ES-I3 (cell line): ENCODE measurements around the gene ZSCAN10.
"Not testable (repeated sequence)": the region's sequence is repeated elsewhere in the genome, so short reads cannot be mapped to it uniquely, and the experiment has no call there.

Source experiments
- H3K36me3 ChIP-seq: 2 replicates; pipeline ENCODE4 v1.6.1; 2013; ENCODE audit warnings: mild to moderate bottlenecking, low read length, control low read depth, moderate library complexity; ENCODE audit not compliant: insufficient read depth
- H3K4me1 ChIP-seq: 2 replicates; pipeline ENCODE4 v1.6.1; 2013; ENCODE audit warnings: mild to moderate bottlenecking, control low read depth, low read length; ENCODE audit not compliant: insufficient read depth
- H3K9ac ChIP-seq: 2 replicates; pipeline ENCODE4 v1.6.1; 2013; ENCODE audit warnings: low read depth, mild to moderate bottlenecking, low read length, moderate library complexity
- H3K9me3 ChIP-seq: 2 replicates; pipeline ENCODE4 v1.6.1; 2013; ENCODE audit warnings: mild to moderate bottlenecking, low read length, moderate library complexity; ENCODE audit not compliant: control insufficient read depth, insufficient read depth

ZSCAN10 gene

GRCh38 chr16:3074860-3075522, 24.1 kb downstream of the ZSCAN10 start:
- Histone ChIP-seq H3K4me1 (peaks cover 3% of the 10 kb centered on the region; the same call in 1 of the 2 replicates), H3K9ac (no peak overlapping the region)

GRCh38 chr16:3073448-3073847, 25.6 kb downstream of the ZSCAN10 start:
- Histone ChIP-seq H3K9me3 (no peaks in the 10 kb centered on the region), H3K9ac (no peak overlapping the region), H3K4me1 (peaks cover 3% of the 10 kb centered on the region; the same call in 1 of the 2 replicates), H3K36me3 (no peaks in the 10 kb centered on the region)

More at GRCh38 chr16:3074860-3075522, 24.1 kb downstream of the ZSCAN10 start:
- no peaks in the 10 kb centered on the region for H3K9me3 ChIP-seq
- no peaks in the 10 kb centered on the region for H3K36me3 ChIP-seq

GRCh38 chr16:3072576-3073263, 26.4 kb downstream of the ZSCAN10 start:
- not testable (repeated sequence) for H3K9ac ChIP-seq, H3K9me3 ChIP-seq, H3K4me1 ChIP-seq

GRCh38 chr16:3072148-3072547, 26.9 kb downstream of the ZSCAN10 start:
- not testable (repeated sequence) for H3K4me1 ChIP-seq, H3K9ac ChIP-seq, H3K36me3 ChIP-seq, H3K9me3 ChIP-seq

More at GRCh38 chr16:3072576-3073263, 26.4 kb downstream of the ZSCAN10 start:
- not testable (repeated sequence) for H3K36me3 ChIP-seq

GRCh38 chr16:3071655-3072054, 27.4 kb downstream of the ZSCAN10 start:
- Histone ChIP-seq H3K9ac (no peak overlapping the region), H3K4me1 (peaks cover 3% of the 10 kb centered on the region; the same call in 1 of the 2 replicates), H3K9me3 (no peaks in the 10 kb centered on the region), H3K36me3 (no peaks in the 10 kb centered on the region)

- Histone ChIP-seq H3K9ac (no peak overlapping the region), H3K4me1 (peaks cover 3% of the 10 kb centered on the region), H3K9me3 (no peaks in the 10 kb centered on the region), H3K36me3 (no peaks in the 10 kb centered on the region)
These were observed 28.4 kb downstream of the ZSCAN10 start for GRCh38 chr16:3070608-3071111.

GRCh38 chr16:3069146-3069545, 29.9 kb downstream of the ZSCAN10 start:
- H3K4me1 ChIP-seq = peaks cover 14% of the 10 kb centered on the region
- not testable (repeated sequence) for H3K36me3 ChIP-seq, H3K9me3 ChIP-seq, H3K9ac ChIP-seq

GRCh38 chr16:3068487-3068886, 30.6 kb downstream of the ZSCAN10 start:
- Histone ChIP-seq H3K4me1 (peaks cover 14% of the 10 kb centered on the region), H3K9me3 (no peaks in the 10 kb centered on the region), H3K36me3 (no peaks in the 10 kb centered on the region), H3K9ac (no peak overlapping the region)

- Histone ChIP-seq H3K9ac (no peak overlapping the region), H3K9me3 (no peaks in the 10 kb centered on the region), H3K4me1 (peaks cover 14% of the 10 kb centered on the region), H3K36me3 (no peaks in the 10 kb centered on the region)
These were observed 32.7 kb downstream of the ZSCAN10 start for GRCh38 chr16:3066440-3066748.

GRCh38 chr16:3065742-3066439, 33.2 kb downstream of the ZSCAN10 start:
- H3K9ac ChIP-seq = peak overlapping the region; percentile 19; the same call in 1 of the 2 replicates
- peaks cover 14% of the 10 kb centered on the region for H3K4me1 ChIP-seq
- H3K36me3 ChIP-seq = no peaks in the 10 kb centered on the region
- H3K9me3 ChIP-seq = no peaks in the 10 kb centered on the region

GRCh38 chr16:3065069-3065741, 33.9 kb downstream of the ZSCAN10 start, which contains the start of gene IL32:
Gene IL32 (plus strand): TSS chr16:3065640. CDS start chr16:3065812, 172 bp downstream.
- Histone ChIP-seq H3K4me1 (peaks cover 12% of the 10 kb centered on the region), H3K9ac (peak within 1 kb of the TSS; percentile 19; the same call in 1 of the 2 replicates), H3K36me3 (no peaks in the 10 kb centered on the region), H3K9me3 (no peaks in the 10 kb centered on the region)

- Histone ChIP-seq H3K9me3 (no peaks in the 10 kb centered on the region), H3K4me1 (peaks cover 11% of the 10 kb centered on the region; the same call in 1 of the 2 replicates), H3K36me3 (no peaks in the 10 kb centered on the region), H3K9ac (no peak overlapping the region)
These were observed 35.3 kb downstream of the ZSCAN10 start for GRCh38 chr16:3063625-3064386.

GRCh38 chr16:3062553-3062952, 36.5 kb downstream of the ZSCAN10 start:
- Histone ChIP-seq H3K9me3 (no peaks in the 10 kb centered on the region), H3K4me1 (peaks cover 11% of the 10 kb centered on the region; the same call in 1 of the 2 replicates), H3K9ac (no peak overlapping the region), H3K36me3 (no peaks in the 10 kb centered on the region)
